GM18498 (cell line): Measurements from ENCODE around the gene C19orf73.

Experiments
- ATAC-seq: cut with Tn5 transposase; IDR thresholded peaks from one replicate; pipeline ENCODE4 v1.9.1; 2021; ENCODE audit warnings: mild to moderate bottlenecking, moderate library complexity; ENCODE audit not compliant: unreplicated experiment

Gene C19orf73

GRCh38 chr19:49070416-49070815 lies 48.5 kb downstream of the C19orf73 start:
- ATAC-seq = no peak

- no peak for ATAC-seq
Observed at GRCh38 chr19:49069026-49069425, 49.9 kb downstream of the C19orf73 start.
